ENCODE measurements around the gene ITPKB. TPM values are rescaled to one million over a fixed set of nuclear protein-coding genes. Genes with fewer than 3 reads are reported as not detected.

ITPKB gene
- total and polyA plus RNA-seq, 7 donors: 3.9 to 14.1 (median 8.9) TPM

GRCh38 chr1:226638001-226638601, 101.0 kb downstream of the ITPKB start:
- peak overlapping the region; percentile 42 for H3K27ac ChIP-seq
- no peaks in the 10 kb centered on the region for H3K9me3 ChIP-seq
- TF ChIP-seq CTCF (IDR thresholded peaks at IDR 0.05): no peak
- DNase-seq (peak in 1 of 2 donors; percentile 57), ATAC-seq (peak in 2 of 4 donors; percentile 22 to 30)
- 25 to 55% (median 43%) methylated on average over 10 of the region's 10 CpGs for WGBS, 3 donors
- no peaks in the 10 kb centered on the region for H3K27me3 ChIP-seq (ENCODE audit: insufficient read depth in 3 of 3, low read length in 2 of 3)
- peaks cover 20% of the 10 kb centered on the region for H3K4me1 ChIP-seq
- intact Hi-C loops (cut with DNase I): loop anchor here (5.0 kb wide), 2 partner anchors 49 to 99 kb away; partner anchors contain the start of gene ITPKB (in 2 of the 2)
- peaks cover 0 to 18% of the 10 kb centered on the region in 2 donors for H3K36me3 ChIP-seq (ENCODE audit: insufficient read depth in 1 of 2, low read depth in 1 of 2)
- no peak overlapping the region for H3K4me3 ChIP-seq

GRCh38 chr1:226637147-226637935, 101.7 kb downstream of the ITPKB start:
- Histone ChIP-seq H3K27me3 (ENCODE audit: insufficient read depth in 3 of 3, low read length in 2 of 3) (no peaks in the 10 kb centered on the region), H3K4me1 (peaks cover 20% of the 10 kb centered on the region), H3K36me3 (ENCODE audit: insufficient read depth in 1 of 2, low read depth in 1 of 2) (peaks cover 0 to 18% of the 10 kb centered on the region in 2 donors), H3K9me3 (no peaks in the 10 kb centered on the region), H3K27ac (peak overlapping the region; percentile 42), H3K4me3 (no peak overlapping the region)
- peak; percentile 52 for TF ChIP-seq CTCF (IDR thresholded peaks at IDR 0.05)
- ATAC-seq (peak; percentile 49 to 77 (median 62)), DNase-seq (peak; percentile 57 to 76)
- intact Hi-C loops (cut with DNase I): loop anchor here (5.0 kb wide), 2 partner anchors 50 to 100 kb away; partner anchors contain the start of gene ITPKB (in 2 of the 2)
- WGBS, 3 donors: 51 to 59% (median 56%) methylated on average over 29 of the region's 29 CpGs

GRCh38 chr1:226636847-226637096, 102.3 kb downstream of the ITPKB start:
- Histone ChIP-seq H3K27me3 (ENCODE audit: insufficient read depth in 3 of 3, low read length in 2 of 3) (no peaks in the 10 kb centered on the region), H3K4me1 (peaks cover 20% of the 10 kb centered on the region), H3K9me3 (no peaks in the 10 kb centered on the region), H3K27ac (no peak overlapping the region), H3K36me3 (ENCODE audit: insufficient read depth in 1 of 2, low read depth in 1 of 2) (peaks cover 0 to 18% of the 10 kb centered on the region in 2 donors), H3K4me3 (no peak overlapping the region)
- ATAC-seq (no peak), DNase-seq (no peak)
- intact Hi-C loops (cut with DNase I): loop anchor here (5.0 kb wide), 2 partner anchors 51 to 101 kb away; partner anchors contain the start of gene ITPKB (in 2 of the 2)
- 90 to 97% (median 95%) methylated on average over 1 of the region's 1 CpG for WGBS, 3 donors
- TF ChIP-seq CTCF (IDR thresholded peaks at IDR 0.05): no peak

GRCh38 chr1:226635456-226635941, 103.6 kb downstream of the ITPKB start:
- no peak for TF ChIP-seq CTCF (IDR thresholded peaks at IDR 0.05)
- DNase-seq: peak in 1 of 2 donors; percentile 46
- 91 to 92% (median 92%) methylated on average over 11 of the region's 11 CpGs for WGBS, 3 donors
- H3K27me3 ChIP-seq (ENCODE audit: insufficient read depth in 3 of 3, low read length in 2 of 3): no peaks in the 10 kb centered on the region
- H3K4me1 ChIP-seq: peaks cover 20% of the 10 kb centered on the region
- H3K9me3 ChIP-seq: no peaks in the 10 kb centered on the region
- no peak overlapping the region for H3K4me3 ChIP-seq
- H3K36me3 ChIP-seq (ENCODE audit: insufficient read depth in 1 of 2, low read depth in 1 of 2): peaks cover 0 to 18% of the 10 kb centered on the region in 2 donors
- intact Hi-C loops (cut with DNase I): loop anchor here (2.0 to 5.0 kb wide), 4 partner anchors 51 to 193 kb away; partner anchors contain the start of gene ITPKB (in 2 of the 2)
- ATAC-seq: no peak
- H3K27ac ChIP-seq: no peak overlapping the region

Data from psoas muscle (tissue), 8 donors.